K562 (cell line): ENCODE data around the gene NTSR1. TPM values are rescaled to one million over a fixed set of nuclear protein-coding genes. Genes with fewer than 3 reads are reported as not detected.

ENCODE experiments used
- DACH1 ChIP-seq: fragments of 450-650 bp; IDR thresholded peaks from 2 replicates; pipeline ENCODE4 v1.6.1; 2018; ENCODE audit not compliant: partially characterized antibody
- SMARCC2 ChIP-seq: fragments of 450-650 bp; IDR thresholded peaks from 2 replicates; pipeline ENCODE4 v1.6.1; 2017; ENCODE audit warnings: antibody characterized with exemption, moderate library complexity, mild to moderate bottlenecking, low read depth
- ZNF589 ChIP-seq: fragments of 200-800 bp; sonication (Bioruptor generic); IDR thresholded peaks from 2 replicates; pipeline ENCODE4 v1.6.1; 2016; ENCODE audit warnings: low read depth, missing genetic modification characterization, missing compliant biosample characterization
- polyA plus RNA-seq, 8 experiments: library from polyadenylated mRNA; depleted of rRNA in 4 of 8; stranded (reverse) in 5 of 8; unstranded in 3 of 8; fragments of >200 nt; fragmentation: Nextera tagmentation in 2 of 8; fragmentation: Illumina TruSeq in 1 of 8; extraction: Ambion mirVana in 2 of 8; extraction: Trizol in 1 of 8; gene quantifications; 2 replicates each; pipeline versions ENCODE4 v1.2.1 to v1.2.3, GENCODE V29; 2011 to 2014; ENCODE audit warnings: inconsistent platforms in 1 of 8, missing spikeins in 1 of 8
- total RNA-seq, 7 experiments: library from RNA; depleted of rRNA in 6 of 7; stranded (reverse); fragments of >200 nt in 6 of 7; fragmentation: Illumina TruSeq in 2 of 7; extraction: Trizol in 2 of 7; gene quantifications; 2 replicates each; pipeline versions ENCODE4 v1.2.1 to v1.2.3, GENCODE V29; 2011 to 2021; ENCODE audit warnings: low replicate concordance in 1 of 7
- TF ChIP-seq, protein P1 (sequence below): fragments of 200-600 bp; sonication (generic); IDR thresholded peaks from one replicate; pipeline ENCODE4 v1.6.1; 2012; ENCODE audit warnings: mild to moderate bottlenecking, low read depth, low read length, inconsistent platforms
- TF ChIP-seq, protein P2 (sequence below): fragments of 250-450 bp; sonication (Bioruptor Pico); IDR thresholded peaks from 2 replicates; pipeline ENCODE4 v1.8.0; 2021; ENCODE audit warnings: borderline replicate concordance, mild to moderate bottlenecking, moderate library complexity; ENCODE audit not compliant: poor library complexity, severe bottlenecking

NTSR1 gene
- total and polyA plus RNA-seq, 9 of the 15 experiments (the other 6 are each of a cell fraction or from before 2014, with no cell fraction given): 0.04 to 0.40 (median 0.13) TPM; not detected in 3

- TF ChIP-seq, protein P1, sequence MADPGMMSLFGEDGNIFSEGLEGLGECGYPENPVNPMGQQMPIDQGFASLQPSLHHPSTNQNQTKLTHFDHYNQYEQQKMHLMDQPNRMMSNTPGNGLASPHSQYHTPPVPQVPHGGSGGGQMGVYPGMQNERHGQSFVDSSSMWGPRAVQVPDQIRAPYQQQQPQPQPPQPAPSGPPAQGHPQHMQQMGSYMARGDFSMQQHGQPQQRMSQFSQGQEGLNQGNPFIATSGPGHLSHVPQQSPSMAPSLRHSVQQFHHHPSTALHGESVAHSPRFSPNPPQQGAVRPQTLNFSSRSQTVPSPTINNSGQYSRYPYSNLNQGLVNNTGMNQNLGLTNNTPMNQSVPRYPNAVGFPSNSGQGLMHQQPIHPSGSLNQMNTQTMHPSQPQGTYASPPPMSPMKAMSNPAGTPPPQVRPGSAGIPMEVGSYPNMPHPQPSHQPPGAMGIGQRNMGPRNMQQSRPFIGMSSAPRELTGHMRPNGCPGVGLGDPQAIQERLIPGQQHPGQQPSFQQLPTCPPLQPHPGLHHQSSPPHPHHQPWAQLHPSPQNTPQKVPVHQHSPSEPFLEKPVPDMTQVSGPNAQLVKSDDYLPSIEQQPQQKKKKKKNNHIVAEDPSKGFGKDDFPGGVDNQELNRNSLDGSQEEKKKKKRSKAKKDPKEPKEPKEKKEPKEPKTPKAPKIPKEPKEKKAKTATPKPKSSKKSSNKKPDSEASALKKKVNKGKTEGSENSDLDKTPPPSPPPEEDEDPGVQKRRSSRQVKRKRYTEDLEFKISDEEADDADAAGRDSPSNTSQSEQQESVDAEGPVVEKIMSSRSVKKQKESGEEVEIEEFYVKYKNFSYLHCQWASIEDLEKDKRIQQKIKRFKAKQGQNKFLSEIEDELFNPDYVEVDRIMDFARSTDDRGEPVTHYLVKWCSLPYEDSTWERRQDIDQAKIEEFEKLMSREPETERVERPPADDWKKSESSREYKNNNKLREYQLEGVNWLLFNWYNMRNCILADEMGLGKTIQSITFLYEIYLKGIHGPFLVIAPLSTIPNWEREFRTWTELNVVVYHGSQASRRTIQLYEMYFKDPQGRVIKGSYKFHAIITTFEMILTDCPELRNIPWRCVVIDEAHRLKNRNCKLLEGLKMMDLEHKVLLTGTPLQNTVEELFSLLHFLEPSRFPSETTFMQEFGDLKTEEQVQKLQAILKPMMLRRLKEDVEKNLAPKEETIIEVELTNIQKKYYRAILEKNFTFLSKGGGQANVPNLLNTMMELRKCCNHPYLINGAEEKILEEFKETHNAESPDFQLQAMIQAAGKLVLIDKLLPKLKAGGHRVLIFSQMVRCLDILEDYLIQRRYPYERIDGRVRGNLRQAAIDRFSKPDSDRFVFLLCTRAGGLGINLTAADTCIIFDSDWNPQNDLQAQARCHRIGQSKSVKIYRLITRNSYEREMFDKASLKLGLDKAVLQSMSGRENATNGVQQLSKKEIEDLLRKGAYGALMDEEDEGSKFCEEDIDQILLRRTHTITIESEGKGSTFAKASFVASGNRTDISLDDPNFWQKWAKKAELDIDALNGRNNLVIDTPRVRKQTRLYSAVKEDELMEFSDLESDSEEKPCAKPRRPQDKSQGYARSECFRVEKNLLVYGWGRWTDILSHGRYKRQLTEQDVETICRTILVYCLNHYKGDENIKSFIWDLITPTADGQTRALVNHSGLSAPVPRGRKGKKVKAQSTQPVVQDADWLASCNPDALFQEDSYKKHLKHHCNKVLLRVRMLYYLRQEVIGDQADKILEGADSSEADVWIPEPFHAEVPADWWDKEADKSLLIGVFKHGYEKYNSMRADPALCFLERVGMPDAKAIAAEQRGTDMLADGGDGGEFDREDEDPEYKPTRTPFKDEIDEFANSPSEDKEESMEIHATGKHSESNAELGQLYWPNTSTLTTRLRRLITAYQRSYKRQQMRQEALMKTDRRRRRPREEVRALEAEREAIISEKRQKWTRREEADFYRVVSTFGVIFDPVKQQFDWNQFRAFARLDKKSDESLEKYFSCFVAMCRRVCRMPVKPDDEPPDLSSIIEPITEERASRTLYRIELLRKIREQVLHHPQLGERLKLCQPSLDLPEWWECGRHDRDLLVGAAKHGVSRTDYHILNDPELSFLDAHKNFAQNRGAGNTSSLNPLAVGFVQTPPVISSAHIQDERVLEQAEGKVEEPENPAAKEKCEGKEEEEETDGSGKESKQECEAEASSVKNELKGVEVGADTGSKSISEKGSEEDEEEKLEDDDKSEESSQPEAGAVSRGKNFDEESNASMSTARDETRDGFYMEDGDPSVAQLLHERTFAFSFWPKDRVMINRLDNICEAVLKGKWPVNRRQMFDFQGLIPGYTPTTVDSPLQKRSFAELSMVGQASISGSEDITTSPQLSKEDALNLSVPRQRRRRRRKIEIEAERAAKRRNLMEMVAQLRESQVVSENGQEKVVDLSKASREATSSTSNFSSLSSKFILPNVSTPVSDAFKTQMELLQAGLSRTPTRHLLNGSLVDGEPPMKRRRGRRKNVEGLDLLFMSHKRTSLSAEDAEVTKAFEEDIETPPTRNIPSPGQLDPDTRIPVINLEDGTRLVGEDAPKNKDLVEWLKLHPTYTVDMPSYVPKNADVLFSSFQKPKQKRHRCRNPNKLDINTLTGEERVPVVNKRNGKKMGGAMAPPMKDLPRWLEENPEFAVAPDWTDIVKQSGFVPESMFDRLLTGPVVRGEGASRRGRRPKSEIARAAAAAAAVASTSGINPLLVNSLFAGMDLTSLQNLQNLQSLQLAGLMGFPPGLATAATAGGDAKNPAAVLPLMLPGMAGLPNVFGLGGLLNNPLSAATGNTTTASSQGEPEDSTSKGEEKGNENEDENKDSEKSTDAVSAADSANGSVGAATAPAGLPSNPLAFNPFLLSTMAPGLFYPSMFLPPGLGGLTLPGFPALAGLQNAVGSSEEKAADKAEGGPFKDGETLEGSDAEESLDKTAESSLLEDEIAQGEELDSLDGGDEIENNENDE: no peak
- no peak for TF ChIP-seq DACH1
- TF ChIP-seq SMARCC2: no peak
- TF ChIP-seq, protein P2, sequence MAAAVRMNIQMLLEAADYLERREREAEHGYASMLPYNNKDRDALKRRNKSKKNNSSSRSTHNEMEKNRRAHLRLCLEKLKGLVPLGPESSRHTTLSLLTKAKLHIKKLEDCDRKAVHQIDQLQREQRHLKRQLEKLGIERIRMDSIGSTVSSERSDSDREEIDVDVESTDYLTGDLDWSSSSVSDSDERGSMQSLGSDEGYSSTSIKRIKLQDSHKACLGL (CRISPR knock-in tag): no peak
- TF ChIP-seq ZNF589 (CRISPR knock-in tag): no peak
- TF ChIP-seq, all 486 proteins: peak for 0
These were observed 25.7 kb downstream of the NTSR1 start (continued) for GRCh38 chr20:62734326-62734725.
